Stimulated activated CD8-positive, alpha-beta memory T cell treated with anti-CD3 and anti-CD28 coated beads, Interleukin-7, amount 100 ng/mL, for 1 hour (primary cell): ENCODE results near the gene SYCP3.
"Not testable (repeated sequence)": the region's sequence is repeated elsewhere in the genome, so short reads cannot be mapped to it uniquely, and the experiment has no call there.

ENCODE experiments used
- DNase-seq, 2 donors: peaks; one replicate each; pipeline ENCODE4 v3.0.0-alpha.2; 2020; ENCODE audit warnings: low read depth in 2 of 2

Gene SYCP3

DNA sequence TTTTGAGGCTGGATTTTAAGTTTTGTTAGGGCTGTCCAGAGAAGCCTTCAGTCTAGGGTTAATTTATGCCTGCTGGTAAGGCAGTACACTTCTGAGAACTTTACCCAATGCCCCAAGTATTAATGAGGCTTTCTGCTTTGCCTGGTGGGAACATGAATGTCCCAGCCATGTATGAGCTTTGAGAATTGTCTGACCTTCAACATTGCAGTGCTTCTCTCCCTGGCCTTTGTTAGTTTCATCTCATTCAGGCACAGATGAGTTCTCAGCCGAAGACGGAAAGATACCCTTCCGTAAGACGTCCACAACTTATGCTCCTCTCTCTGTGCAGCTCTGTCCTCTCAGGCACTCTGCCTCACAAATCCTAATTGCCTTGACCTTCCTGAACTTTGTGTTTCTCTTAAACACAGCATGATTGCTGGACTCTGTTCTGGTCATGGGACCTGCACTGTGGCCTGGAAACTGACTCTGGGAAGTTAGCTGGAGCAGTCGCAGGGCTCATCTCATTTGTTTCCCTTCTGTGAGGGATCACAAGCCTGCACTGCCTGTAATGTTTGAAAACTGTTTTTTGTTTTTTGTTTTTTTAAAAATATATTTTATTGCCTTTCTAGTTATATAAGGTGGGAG lies 26.1 kb downstream of the SYCP3 start:
- no peak for DNase-seq

DNA sequence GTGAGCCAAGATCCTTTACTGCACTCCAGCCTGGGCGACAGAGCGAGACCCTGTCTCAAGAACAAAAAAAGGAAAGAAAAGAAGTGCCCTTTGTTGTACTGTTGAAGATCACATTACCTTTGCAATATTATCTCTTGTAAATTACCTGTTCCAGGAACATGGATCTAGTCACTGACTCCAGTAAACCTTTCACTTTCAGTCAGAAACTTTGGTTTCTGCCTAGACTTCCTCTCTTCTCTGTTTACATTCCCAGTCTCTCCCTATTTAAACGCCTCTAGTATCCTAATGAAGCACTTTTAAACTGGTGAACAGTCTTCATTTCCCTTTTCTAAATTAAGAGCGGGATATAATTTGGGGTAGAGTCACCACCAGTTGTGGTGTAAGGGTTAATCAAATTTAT lies 29.0 kb downstream of the SYCP3 start:
- no peak for DNase-seq

DNA sequence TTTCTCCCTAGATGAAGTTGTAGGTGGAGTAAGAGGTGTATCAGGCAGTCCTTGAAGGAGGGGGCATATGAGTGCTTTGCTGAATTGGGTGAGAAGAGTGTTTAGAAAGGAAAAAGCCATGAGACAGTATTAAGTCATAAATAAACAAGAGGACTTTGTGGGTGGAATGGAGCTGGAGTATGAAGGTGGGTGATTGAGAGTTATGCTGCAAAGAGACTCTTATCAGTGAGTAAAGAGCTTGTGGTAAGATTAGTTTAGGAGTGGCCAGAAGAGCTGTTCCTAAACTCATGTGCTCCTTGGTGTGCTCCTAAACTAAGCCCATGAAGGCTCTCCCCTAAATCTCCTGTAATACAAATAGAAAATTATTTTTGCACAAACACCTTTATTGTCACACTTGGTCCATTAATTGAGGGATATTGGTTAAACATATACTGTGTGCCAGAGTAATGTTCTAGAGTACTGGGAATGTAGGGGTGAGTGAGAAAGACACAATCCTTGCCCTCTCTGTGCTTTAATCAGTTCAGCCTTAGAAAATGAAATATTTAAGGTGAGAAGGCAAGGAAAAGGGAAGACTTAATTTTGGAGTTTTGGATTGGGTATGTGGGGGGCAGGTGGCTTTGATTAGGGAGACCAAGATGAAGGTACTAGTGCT lies 32.0 kb downstream of the SYCP3 start:
- no peak for DNase-seq

DNA sequence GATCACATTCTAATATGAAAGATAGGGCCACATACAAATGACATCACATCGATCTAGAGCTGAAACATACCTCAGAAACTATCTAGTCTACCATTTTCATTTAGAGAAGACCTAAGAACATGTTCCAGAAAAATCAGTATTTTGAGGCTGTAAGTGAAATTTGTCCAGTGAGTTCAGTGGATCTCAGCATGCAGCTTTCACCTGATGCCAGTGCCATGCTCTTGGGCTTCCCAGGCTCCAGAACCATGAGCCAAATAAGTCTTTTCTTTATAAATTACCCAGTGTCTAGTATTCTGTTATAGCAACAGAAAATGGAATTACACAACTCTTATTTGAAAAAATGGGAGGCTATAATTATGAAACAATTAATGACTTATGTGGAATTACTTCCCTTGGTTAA lies 32.9 kb downstream of the SYCP3 start:
- DNase-seq, result no peak

DNA sequence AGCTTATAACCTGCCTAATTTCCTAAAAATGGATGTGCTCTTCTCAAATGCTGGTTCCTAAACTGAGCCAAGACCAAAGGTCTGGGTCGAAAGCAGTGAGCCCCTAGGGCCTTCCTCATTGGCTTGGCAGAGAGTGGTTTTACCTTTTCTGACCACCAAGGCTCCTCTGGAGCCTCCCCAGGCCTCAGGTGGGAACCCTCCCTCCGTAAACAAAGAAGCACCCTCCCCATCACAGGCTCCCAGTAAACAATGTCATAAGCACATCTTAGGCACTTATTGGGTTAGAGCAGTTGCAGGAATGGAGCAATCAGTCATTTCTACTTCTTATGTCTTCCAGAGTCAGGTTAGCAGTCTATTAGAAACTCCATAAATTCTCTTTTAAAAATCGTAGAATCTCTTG lies 35.8 kb downstream of the SYCP3 start:
- DNase-seq, result no peak

DNA sequence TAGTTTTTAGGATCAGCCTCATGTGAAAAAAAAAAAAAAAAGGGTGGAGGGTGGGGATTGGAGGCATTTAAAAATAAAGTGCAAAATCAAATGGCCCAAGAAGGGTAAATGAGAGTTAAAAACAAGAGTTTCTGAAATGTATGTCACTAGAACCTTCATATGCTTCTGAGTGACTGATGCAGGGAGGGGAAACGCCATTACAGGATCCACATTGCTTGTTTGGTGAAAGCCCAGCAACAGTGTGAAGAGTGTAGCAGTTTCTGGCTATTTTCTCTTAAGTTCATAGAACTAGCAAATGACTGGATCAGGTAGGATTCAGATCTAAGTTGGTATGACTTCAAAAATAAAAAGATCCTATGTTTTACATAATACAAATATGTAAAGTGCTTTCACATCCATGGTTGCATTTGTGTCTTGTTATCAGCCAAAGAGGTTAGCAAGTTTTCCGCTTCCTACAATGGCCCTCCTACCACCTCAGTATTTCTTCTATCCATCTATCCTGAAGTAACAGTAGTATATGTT lies 38.9 kb downstream of the SYCP3 start:
- no peak for DNase-seq

DNA sequence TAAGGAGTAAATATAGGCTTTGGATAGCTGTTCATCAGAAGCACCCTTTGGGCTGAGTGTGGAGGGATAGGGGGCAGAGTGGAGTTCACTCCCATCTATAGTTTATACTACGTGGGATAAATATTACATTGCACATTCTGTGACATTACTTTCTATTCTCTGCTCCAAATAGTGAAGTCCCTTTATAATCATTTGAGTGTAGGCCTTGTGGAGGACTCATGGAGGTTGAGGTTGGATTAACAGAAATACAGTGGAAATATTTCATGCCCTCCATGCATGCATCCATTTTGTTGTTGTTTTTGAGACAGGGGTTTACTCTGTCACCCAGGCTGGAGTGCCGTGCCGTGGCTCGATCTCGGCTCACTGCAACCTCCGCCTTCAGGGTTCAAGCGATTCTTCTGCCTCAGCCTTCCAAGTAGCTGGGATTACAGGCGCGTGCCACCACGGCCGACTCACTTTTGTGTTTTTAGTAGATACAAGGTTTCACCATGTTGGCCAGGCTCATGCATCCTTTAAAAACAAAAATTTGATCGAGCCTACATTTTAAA lies 40.4 kb downstream of the SYCP3 start:
- DNase-seq, result no peak

DNA sequence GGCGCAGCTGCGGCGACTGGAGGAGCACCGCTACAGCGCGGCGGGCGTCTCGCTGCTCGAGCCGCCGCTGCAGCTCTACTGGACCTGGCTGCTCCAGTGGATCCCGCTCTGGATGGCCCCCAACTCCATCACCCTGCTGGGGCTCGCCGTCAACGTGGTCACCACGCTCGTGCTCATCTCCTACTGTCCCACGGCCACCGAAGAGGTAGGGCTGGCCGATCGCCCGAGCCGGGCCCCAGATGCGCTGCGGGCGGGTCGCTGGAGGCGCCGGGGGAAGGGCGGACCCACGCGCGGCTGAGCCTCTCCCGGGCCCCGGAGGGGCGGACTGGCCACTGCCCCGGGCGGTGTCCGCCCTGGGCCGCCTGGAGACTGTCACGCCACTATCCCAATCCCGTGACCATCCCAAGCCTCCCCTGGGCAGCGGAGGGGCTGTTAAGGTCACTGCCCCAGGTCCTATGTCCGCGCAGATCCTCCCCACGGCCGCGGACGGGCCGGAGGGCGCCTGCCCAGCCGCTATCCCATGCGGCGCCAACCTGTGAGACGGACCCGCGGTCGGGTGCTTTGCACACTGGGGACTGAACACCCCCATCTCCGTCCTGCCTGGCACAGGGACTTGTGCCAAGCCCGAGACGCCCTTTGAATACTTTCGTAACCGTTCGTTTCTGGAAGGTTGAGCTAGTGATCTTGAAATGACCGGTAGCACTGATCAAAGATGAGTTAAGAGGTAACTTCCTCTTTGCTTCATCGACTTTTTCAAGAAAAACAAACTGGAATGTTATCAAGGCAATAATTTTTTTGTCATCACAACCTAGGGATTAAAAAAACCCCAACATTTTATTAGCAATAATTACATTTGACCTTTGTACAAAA lies 41.1 kb downstream of the SYCP3 start:
- no peak for DNase-seq

DNA sequence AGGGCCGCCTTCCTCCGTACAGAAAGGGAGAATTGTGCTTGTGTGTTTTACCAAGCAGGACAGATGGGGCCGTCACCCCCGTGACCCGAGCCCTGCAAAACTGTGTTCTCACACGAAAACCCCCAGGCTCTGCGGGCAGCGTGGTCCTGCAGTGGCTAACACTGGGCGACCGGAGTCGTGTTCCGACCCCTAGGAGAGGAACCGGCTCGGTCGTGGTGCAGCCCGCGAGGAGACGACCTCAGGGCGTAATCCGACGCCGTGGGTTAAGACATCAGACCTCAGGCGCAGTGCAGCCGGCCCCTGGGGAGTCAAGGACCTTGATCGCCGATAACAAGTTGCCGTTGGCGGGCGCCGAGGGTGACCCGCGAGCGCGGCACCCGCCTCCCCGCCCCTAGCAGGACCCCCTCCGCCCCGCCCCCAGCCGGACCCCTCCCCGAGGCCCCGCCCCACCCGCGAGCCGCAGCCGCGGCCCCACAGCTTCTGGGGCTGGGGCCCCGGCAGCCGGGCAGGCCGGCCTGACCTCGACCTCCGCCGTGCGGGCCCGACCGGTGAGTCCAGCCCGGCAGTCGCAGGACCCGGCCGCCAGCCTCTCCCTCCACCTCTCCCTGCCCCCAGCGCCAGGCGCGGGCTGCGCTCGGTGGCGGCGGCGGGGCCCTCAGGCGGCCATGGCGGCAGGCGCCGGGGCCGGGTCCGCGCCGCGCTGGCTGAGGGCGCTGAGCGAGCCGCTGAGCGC lies 41.9 kb downstream of the SYCP3 start, which contains the start of gene CHPT1:
Gene CHPT1 (plus strand): TSS at position 444 of the 733 bp plus-strand sequence. CDS start 222 bp downstream, at position 666.
- peak in 1 of 2 donors; percentile 39 for DNase-seq

DNA sequence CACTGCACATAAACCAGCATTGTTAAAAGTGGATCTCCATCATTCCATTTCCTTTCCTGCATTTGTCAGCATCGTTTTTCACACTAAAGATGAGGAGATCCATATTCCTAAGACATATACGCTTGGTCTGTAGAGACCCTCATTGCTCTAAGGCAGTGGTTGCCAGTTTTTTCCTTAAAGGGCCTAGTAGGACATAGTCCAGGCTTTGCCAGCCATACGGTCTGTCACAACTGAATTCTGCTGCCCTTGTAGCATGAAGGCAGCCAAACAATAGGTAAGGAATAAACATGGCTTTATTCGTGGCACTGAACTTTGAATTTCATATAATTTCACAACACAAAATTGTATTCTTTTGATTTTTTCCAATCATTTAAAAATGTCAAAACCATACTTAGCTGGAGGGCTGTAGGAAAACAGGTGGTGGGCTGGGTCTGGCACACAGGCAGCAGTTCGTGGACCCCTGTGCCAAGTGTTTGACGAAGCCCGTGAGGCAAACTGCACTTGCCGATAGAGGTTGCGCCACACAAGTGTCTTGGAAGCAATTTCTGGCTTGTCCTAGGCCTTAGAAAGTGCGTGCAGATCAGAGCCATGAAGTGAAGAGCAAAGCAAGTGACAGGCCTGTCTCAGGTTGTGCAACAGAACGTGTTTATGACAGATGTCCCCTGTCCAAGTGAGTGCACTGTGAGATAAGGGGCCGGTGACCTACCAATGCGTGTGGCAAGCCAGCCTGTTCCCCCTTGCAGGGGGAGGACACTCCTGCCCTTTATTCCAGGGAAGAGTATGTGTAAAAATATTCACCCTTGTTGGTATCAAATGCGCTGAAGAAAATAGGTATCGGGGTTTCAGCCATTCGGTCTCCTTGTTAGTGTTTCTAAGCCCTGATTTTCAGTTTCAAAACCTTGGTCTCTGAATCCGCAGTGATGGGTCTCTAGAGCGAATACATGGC lies 42.7 kb downstream of the SYCP3 start:
- DNase-seq, result no peak

DNA sequence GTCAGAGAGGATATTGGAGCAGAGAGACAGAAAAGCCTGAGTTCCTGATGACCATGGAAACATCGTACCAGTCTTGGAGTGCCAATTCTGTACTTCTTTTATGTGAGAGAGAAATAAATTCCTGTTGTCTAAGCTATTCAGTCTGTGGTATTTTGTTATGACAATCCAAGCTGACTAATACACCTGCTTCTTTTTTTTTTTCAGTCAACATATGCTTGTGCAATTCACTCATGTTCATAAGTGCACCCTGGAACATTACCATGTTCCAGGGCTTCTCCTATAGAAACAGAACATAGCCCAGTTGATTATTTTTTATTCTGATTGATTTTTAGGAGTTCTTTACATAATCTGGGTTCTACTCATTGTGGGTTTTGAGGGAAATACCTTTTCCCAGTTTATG lies 43.6 kb downstream of the SYCP3 start:
- DNase-seq, result no peak

DNA sequence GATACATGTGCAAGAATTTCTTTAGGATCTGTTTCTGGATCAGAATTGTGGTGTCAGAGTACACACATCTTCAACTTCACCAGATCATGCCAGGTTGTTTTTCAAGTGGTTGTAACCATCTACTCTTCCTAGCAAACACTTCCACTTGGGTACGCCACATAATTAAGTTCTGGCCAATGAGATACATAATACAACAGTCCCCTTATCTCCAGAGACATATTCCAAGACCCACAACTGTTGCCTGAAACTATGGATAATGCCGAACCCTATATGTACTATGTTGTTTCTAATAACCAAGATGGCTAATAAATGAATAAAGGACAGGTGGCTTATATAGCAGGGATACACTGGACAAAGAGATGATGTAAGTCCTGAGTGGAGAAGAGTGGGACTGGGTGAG lies 44.3 kb downstream of the SYCP3 start:
- no peak for DNase-seq

DNA sequence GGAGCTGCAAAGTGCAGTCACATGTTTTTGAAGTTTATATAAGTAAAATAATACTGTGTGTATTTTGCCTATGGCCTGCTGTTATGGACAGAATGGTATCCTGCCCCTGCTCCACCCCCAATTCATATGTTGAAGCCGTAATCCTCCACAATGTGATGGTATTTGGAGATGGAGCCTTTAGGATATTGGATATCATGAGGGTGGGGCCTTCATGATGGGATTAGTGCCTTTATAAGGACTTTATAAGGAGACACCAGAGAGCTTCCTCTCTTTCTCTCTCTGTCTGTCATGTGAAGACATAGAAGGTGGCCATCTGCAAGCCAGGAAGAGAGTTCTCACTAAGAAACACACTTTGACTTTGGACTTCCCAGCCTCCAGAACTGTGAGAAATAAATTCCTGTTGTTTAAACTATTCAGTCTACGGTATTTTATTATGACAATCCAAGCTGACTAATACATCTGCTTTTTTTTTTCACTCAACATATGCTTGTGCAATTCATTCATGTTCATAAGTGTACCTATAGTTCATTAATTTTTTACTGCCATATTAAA lies 44.9 kb downstream of the SYCP3 start:
- no peak for DNase-seq

DNA sequence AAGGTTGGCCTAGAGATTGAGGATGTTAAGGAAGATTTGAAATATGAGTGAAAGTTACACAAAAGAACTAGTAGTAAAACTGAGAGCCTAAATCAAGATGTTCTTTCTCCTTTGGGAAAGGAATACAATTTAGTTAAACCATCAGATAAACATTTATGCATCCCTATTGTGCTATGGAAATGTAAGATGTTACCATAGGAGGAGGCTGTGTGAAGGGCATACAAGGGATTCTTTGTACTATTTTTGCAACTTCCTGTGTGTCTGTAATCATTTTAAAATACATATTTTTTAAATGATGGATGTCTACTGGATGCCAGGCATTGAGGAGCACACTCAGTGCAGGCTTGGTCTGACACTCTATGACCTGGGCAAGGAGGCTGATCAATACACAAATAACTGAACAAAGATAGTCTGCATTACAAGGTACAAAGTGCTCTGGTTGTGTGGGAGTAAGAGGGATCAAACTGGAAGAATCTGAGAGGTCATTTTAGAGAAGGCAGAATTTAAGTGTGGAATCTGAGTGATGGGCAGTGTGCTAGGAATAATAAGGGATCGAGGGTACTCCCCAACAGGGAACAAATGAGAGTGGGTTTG lies 47.7 kb downstream of the SYCP3 start:
- DNase-seq, result no peak

DNA sequence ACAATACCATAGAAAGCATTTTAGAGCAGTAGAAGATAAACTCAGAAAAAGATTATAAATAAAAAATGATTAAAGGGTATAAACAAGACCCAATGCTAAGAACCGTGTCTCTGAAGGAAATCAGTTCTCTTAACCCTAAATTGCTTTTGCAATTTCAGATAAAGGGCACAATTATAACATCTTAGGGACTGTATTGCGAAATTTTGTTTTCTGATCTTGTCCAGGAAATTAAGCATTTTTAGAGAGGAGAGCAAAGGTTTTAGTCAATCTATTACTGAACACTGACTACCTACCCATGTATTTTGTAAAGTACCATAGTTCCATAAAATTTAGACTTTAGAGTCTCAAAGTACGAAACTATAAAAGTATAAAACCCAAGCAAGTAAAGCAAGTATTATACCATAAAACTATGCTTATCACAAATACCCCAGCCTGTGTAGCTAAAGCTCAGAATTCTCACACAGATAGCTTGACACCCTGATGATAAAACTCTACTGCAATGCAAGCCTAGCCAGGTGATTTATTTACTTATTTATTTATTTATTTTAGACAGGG lies 48.6 kb downstream of the SYCP3 start:
- no peak for DNase-seq

DNA sequence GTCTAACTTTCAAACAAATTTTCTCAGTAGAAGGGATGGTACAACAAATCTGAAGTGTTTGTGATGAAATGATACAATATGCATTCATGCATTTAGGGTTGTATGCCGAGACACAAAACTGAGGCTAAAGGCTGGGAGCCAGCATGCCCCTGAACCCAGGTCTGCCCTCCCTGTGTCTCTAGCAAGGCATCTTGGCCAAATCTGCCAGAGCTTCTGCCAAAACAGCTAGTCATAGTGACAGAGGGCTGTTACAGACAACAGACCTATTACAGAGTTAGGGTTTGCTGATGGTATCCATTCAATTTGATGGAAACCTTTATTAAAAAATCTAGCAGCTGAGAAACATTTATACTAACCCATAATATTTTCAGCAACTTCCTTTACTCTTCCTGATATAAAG lies 53.1 kb downstream of the SYCP3 start:
- no peak for DNase-seq

DNA sequence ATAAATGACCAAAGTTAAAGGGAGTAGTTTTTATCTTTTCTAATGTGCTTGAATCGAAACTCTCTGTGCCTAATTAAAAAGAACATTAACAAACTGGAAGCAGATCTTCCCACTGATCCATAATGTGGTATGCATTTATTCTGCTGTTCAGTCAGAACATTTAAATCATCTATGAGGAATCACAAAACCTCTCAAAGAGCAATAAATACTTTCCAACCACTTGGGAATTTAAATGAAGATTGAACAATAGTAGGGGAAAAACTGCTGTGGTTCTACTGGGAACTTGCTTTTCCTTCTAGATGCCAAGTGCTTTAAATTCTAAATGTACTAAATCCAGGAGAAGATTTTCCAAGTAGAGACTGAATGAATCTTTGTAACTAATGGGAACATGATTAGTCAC lies 54.2 kb downstream of the SYCP3 start:
- no peak for DNase-seq

DNA sequence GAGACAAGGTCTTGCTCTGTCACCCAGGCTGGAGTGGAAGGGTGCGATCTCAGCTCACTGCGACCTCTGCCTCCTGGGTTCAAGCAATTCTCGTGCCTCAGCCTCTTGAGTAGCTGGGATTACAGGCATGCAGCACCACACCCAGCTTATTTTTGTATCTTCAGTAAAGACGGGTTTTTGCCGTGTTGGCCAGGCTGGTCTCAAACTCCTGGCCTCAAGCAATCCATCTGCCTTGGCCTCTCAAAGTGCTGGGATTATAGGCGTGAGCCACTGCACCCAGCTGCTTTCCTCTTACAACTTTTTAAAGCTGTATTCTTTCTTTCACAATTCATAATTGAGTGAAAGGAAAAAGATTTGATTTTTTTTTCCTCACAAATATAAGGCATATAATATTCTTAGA lies 57.6 kb downstream of the SYCP3 start:
- not testable (repeated sequence) for DNase-seq

DNA sequence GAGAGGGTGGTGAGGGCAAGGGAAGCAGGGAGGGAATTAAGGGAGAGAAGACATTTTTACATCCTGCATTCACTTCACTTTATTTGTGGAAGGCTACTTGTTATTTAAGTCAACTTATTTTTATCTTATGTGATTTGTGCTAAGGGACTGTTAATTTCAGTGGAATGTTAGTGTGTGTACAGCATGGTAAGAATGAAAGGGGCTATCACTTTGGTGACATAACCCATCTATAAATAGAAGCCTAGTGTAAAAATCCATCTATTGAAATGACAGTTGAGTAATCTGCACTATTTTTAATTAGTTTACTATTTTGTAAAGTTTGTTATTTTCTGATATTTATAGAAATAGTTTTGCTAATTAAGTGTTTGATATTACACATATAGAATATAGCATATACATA lies 58.6 kb downstream of the SYCP3 start:
- DNase-seq, result no peak
